Nephron (organoid): ENCODE measurements around the gene BLACAT1.
A peak's percentile ranks its signal among the peaks of the same experiment; 100 is the strongest.

Experiments used
- H3K27ac Mint-ChIP-seq, 3 experiments: 2 replicates each; pipeline ENCODE4 v1.8.0; 2020; ENCODE audit warnings: mixed read lengths in 3 of 3, mild to moderate bottlenecking in 2 of 3, moderate library complexity in 1 of 3
- H3K27me3 Mint-ChIP-seq: 2 replicates; pipeline ENCODE4 v1.8.0; 2021; ENCODE audit warnings: low read depth, mild to moderate bottlenecking, moderate library complexity, mixed read lengths
- H3K36me3 Mint-ChIP-seq: 2 replicates; pipeline ENCODE4 v1.8.0; 2020; ENCODE audit warnings: low read depth, mixed read lengths
- H3K4me1 Mint-ChIP-seq: 2 replicates; pipeline ENCODE4 v1.8.0; 2020; ENCODE audit warnings: mixed read lengths
- H3K4me3 Mint-ChIP-seq, 3 experiments: 2 replicates each; pipeline ENCODE4 v1.8.0; 2020; ENCODE audit warnings: mild to moderate bottlenecking in 3 of 3, mixed read lengths in 3 of 3, moderate library complexity in 2 of 3
- H3K9me3 Mint-ChIP-seq: 2 replicates; pipeline ENCODE4 v1.8.0; 2020; ENCODE audit warnings: mixed read lengths
- TF ChIP-seq, protein P1 (sequence below), 3 experiments: fragments of 200-600 bp; sonication (generic); IDR thresholded peaks; one replicate each; pipeline ENCODE4 v1.5.0; 2021; ENCODE audit warnings: antibody characterized with exemption in 3 of 3; ENCODE audit not compliant: unreplicated experiment in 3 of 3

Gene BLACAT1

DNA sequence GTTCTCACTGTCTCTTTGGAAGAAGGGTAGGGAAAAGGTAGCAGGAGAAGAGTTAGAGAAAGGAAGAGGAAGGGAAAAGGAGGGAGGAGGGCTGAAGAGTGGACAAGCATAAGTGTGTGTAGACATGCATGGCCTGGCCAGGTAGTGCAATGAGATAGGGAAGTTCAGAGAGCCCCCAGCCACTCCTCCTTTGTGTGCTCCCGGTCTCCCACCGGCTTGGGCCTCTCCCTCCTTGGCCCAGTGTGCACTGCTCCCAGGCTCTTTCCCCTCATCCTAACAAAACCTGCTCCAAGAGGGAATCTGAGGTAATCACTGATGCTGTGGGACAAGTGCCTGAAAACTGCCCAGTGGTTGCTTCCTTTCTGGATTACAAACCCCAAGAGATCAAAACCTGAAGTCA lies 23.7 kb downstream of the BLACAT1 start:
- TF ChIP-seq, protein P1, sequence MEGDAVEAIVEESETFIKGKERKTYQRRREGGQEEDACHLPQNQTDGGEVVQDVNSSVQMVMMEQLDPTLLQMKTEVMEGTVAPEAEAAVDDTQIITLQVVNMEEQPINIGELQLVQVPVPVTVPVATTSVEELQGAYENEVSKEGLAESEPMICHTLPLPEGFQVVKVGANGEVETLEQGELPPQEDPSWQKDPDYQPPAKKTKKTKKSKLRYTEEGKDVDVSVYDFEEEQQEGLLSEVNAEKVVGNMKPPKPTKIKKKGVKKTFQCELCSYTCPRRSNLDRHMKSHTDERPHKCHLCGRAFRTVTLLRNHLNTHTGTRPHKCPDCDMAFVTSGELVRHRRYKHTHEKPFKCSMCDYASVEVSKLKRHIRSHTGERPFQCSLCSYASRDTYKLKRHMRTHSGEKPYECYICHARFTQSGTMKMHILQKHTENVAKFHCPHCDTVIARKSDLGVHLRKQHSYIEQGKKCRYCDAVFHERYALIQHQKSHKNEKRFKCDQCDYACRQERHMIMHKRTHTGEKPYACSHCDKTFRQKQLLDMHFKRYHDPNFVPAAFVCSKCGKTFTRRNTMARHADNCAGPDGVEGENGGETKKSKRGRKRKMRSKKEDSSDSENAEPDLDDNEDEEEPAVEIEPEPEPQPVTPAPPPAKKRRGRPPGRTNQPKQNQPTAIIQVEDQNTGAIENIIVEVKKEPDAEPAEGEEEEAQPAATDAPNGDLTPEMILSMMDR (IDR thresholded peaks at IDR 0.05; ENCODE audit: unreplicated experiment in 3 of 3): no peak
- Mint-ChIP-seq H3K36me3 (no peaks in the 10 kb centered on the region), H3K9me3 (no peaks in the 10 kb centered on the region), H3K4me3 (no peak overlapping the region), H3K27ac (peak overlapping the region in 1 of 3 experiments; percentile 53), H3K27me3 (peaks cover 34% of the 10 kb centered on the region), H3K4me1 (peaks cover 53% of the 10 kb centered on the region)

DNA sequence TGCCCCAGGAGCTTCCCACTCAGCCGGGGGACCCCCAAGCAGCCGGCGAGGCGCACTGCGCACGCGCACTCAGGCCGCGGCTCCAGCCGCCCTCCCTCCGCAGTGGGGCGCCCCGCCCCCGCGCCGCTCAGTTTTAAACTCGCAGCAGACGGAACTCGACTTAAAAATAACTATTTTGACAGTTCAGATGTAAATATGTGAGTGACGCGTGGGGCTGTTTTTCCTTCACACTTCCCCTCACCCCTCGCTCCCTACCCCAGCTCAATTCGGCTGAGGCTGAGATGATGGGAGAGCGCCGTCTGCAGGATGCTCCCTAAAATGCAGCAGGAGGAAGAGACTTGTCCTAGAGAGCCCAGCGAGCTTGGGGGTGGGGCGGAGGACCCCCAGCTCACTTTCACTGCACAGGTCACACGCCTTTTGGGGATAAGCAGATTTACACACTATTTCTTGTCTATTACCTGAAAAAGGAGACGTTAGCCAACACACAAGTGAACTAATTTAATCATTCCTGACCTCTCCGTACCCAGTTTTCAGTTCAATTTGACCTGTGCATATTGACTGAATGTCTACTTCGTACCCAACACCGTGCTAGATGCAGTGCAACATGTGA lies 25.0 kb downstream of the BLACAT1 start:
- peak overlapping the region; percentile 85 to 91 (median 88) for H3K4me3 Mint-ChIP-seq
- TF ChIP-seq, protein P1 (IDR thresholded peaks at IDR 0.05; ENCODE audit: unreplicated experiment in 3 of 3): peak; percentile 81 to 93 (median 84)
- peaks cover 34% of the 10 kb centered on the region for H3K27me3 Mint-ChIP-seq
- H3K36me3 Mint-ChIP-seq: no peaks in the 10 kb centered on the region
- peaks cover 40% of the 10 kb centered on the region for H3K4me1 Mint-ChIP-seq
- peak overlapping the region in 2 of 3 experiments; percentile 65 to 85 for H3K27ac Mint-ChIP-seq
- H3K9me3 Mint-ChIP-seq: no peaks in the 10 kb centered on the region

DNA sequence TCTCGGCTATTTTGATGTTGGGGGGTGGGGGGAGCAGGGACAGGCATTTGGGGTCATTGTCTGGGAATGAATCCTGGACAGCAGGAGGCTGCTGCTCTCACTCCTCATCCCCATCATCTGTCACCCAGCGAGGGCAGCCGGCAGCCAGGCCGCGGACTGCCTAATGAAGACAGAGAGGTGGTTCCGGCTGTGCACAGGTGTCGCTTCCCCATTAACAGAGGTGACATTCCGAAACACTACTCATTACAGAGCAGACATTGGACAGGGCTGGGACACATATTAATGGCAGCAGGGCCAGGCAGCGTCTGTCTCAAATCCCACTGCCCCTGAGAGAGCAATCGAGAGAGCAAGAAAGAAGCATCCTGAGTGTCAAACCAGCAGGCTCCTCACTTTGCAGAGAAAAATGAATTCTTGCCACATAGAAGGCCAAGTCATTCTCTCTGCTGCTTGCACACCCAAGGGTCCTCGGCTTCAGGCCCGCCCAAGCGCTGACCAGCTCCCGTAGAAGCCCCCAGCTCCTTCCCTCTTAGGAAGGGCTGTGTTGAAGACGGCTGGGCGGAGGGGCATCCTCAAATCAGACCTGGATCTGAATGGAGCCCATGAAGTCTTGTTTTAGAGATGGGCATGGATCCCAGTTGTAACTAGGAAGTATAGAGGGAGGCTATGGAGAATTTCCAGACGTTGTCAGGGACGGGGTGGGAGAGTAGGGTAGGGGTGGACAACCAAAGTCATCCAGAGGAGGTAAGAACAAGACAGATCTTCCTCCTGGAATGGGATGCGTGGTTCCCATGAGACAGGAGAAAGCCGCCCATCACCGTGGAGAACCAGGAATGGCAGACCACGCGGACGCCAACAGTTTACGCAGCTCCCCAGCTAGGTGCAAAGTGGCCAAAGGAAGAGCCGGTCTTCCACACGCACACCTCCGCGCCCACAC lies 25.8 kb downstream of the BLACAT1 start:
- Mint-ChIP-seq H3K27me3 (peaks cover 32% of the 10 kb centered on the region), H3K4me3 (peak overlapping the region; percentile 78 to 88 (median 85)), H3K27ac (peak overlapping the region in 2 of 3 experiments; percentile 65 to 80), H3K9me3 (no peaks in the 10 kb centered on the region), H3K36me3 (no peaks in the 10 kb centered on the region), H3K4me1 (peaks cover 34% of the 10 kb centered on the region)
- TF ChIP-seq, protein P1 (IDR thresholded peaks at IDR 0.05; ENCODE audit: unreplicated experiment in 3 of 3): no peak

DNA sequence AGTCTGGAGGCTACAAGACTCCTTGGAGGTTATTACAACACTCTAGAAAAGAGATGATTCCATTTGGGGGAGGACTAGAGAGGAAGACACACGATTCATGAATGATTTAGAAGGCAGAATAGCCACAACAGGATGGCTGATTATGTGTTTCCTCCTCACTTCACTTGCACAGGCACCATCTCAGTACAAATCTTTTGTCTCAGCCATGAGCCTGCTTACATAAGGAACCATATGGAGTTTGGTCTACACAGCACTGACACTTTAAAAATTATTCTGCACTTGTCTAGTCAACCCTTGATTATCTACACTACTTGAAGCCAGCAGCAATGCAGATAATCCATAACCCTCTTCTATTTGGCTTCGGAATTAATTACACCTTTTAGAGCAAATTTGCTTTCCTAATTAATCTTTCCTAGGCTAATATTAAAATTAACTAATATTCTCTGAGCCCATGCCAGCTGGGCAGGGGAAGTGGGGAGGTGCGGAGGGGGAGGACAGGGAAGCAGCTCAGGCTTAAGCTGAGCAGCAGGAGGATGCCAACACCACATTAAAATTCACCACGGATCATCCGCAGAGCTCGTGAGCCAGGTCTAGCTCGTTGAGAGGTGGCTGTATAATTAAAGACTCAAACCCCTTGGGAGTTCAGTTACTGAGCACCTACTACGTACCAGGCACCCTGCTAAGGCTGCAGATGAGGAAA lies 30.8 kb downstream of the BLACAT1 start:
- H3K36me3 Mint-ChIP-seq: no peaks in the 10 kb centered on the region
- no peaks in the 10 kb centered on the region for H3K9me3 Mint-ChIP-seq

DNA sequence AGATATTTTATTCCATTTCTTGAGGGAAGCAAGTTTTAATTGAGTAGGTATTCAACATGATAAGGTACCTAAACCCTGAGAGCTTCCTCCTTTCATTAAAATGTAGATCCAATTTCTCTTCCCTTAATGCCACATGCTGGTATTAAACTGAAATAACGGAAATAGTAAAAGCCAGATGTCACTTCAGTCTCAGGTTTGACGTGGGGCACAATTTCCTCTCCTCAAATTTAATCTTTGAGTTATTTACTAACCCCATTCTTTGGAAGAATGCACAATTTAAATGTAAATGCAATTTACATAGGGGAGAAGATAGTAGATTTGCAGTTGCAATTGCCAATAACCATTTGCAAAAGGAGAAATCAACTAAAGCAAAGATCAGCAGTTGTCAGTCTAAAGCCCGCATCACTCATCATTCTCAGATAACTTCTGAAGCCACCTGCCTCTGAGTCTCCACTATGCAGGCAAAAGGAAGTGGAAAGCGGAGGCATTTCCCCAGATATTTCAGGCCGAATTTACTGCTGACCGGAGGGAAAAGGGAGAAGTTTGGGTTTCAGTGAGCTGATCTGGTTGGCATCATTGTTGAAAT lies 31.9 kb downstream of the BLACAT1 start:
- TF ChIP-seq, protein P1 (IDR thresholded peaks at IDR 0.05; ENCODE audit: unreplicated experiment in 3 of 3): no peak
- Mint-ChIP-seq H3K4me3 (no peak overlapping the region), H3K4me1 (peaks cover 46% of the 10 kb centered on the region), H3K9me3 (no peaks in the 10 kb centered on the region), H3K36me3 (no peaks in the 10 kb centered on the region), H3K27ac (no peak overlapping the region), H3K27me3 (peaks cover 12% of the 10 kb centered on the region)

More for the DNA sequence above, 30.8 kb downstream of the BLACAT1 start:
- TF ChIP-seq, protein P1 (IDR thresholded peaks at IDR 0.05; ENCODE audit: unreplicated experiment in 3 of 3): no peak
- Mint-ChIP-seq H3K27me3 (peaks cover 23% of the 10 kb centered on the region), H3K4me1 (peaks cover 50% of the 10 kb centered on the region), H3K27ac (no peak overlapping the region), H3K4me3 (no peak overlapping the region)
